ENCODE results near the gene PM20D2.

PM20D2 gene, protein sequence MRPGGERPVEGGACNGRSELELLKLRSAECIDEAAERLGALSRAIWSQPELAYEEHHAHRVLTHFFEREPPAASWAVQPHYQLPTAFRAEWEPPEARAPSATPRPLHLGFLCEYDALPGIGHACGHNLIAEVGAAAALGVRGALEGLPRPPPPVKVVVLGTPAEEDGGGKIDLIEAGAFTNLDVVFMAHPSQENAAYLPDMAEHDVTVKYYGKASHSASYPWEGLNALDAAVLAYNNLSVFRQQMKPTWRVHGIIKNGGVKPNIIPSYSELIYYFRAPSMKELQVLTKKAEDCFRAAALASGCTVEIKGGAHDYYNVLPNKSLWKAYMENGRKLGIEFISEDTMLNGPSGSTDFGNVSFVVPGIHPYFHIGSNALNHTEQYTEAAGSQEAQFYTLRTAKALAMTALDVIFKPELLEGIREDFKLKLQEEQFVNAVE

DNA sequence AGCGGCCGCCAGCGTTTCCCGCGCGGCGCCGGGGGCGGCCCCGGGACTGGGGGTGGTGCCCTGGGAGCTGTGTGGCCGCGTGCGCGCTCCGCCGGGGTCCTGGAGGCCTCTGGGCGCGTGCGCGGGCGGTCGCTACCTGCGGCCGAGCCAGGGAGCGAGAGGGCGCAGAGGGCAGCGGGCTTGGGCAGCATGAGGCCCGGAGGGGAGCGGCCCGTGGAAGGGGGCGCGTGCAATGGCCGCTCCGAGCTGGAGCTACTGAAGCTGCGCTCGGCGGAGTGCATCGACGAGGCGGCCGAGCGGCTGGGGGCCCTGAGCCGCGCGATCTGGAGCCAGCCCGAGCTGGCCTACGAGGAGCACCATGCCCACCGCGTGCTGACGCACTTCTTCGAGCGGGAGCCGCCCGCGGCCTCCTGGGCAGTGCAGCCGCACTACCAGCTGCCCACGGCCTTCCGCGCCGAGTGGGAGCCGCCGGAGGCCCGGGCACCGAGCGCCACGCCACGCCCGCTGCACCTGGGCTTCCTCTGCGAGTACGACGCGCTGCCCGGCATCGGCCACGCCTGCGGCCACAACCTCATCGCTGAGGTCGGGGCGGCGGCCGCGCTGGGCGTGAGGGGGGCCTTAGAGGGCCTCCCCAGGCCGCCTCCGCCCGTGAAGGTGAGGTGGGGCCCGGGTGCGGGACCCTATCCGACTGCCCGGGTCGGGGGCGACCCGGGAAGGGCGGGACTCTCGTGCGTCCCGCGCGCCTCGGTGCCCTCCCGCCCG, at the start of gene PM20D2:
Gene PM20D2 (plus strand): TSS at position 100 of the 762 bp plus-strand sequence. CDS start 90 bp downstream, at position 190.
- Histone ChIP-seq H3K27ac (ENCODE audit: low read depth, low read length) (peak within 1 kb of the TSS; percentile 11), H3K9me3 (ENCODE audit: control insufficient read depth in 5 of 5, low read length in 5 of 5) (no peaks in the 10 kb centered on the region), H3K9ac (ENCODE audit: low read length in 5 of 5) (peak within 1 kb of the TSS; percentile 59 to 78 (median 70)), H3K27me3 (ENCODE audit: control insufficient read depth in 5 of 5, insufficient read depth in 4 of 5, low read length in 5 of 5) (no peaks in the 10 kb centered on the region), H3K4me3 (ENCODE audit: low read depth in 1 of 5, low read length in 5 of 5) (peak within 1 kb of the TSS; percentile 78 to 93 (median 86)), H3K36me3 (ENCODE audit: control insufficient read depth in 5 of 5, insufficient read depth in 5 of 5, low read length in 5 of 5) (no peaks in the 10 kb centered on the region), H3K4me1 (ENCODE audit: control insufficient read depth in 5 of 5, insufficient read depth in 5 of 5, low read length in 5 of 5) (peaks cover 0 to 23% (median 17%) of the 10 kb centered on the region in 5 donors)

- Histone ChIP-seq H3K27me3 (ENCODE audit: control insufficient read depth in 5 of 5, insufficient read depth in 4 of 5, low read length in 5 of 5) (no peaks in the 10 kb centered on the region), H3K36me3 (ENCODE audit: control insufficient read depth in 5 of 5, insufficient read depth in 5 of 5, low read length in 5 of 5) (no peaks in the 10 kb centered on the region), H3K27ac (ENCODE audit: low read depth, low read length) (no peak overlapping the region), H3K4me3 (ENCODE audit: low read depth in 1 of 5, low read length in 5 of 5) (no peak overlapping the region), H3K4me1 (ENCODE audit: control insufficient read depth in 5 of 5, insufficient read depth in 5 of 5, low read length in 5 of 5) (no peaks in the 10 kb centered on the region), H3K9ac (ENCODE audit: low read length in 5 of 5) (no peak overlapping the region), H3K9me3 (ENCODE audit: control insufficient read depth in 5 of 5, low read length in 5 of 5) (no peaks in the 10 kb centered on the region)
Observed at GRCh38 chr6:89098461-89098860, 47.4 kb upstream of the PM20D2 start.

- H3K9me3 ChIP-seq (ENCODE audit: control insufficient read depth in 5 of 5, low read length in 5 of 5): no peaks in the 10 kb centered on the region
- no peak overlapping the region for H3K27ac ChIP-seq (ENCODE audit: low read depth, low read length)
- H3K4me1 ChIP-seq (ENCODE audit: control insufficient read depth in 5 of 5, insufficient read depth in 5 of 5, low read length in 5 of 5): no peaks in the 10 kb centered on the region
- H3K4me3 ChIP-seq (ENCODE audit: low read depth in 1 of 5, low read length in 5 of 5): no peak overlapping the region
- H3K9ac ChIP-seq (ENCODE audit: low read length in 5 of 5): no peak overlapping the region
- H3K27me3 ChIP-seq (ENCODE audit: control insufficient read depth in 5 of 5, insufficient read depth in 4 of 5, low read length in 5 of 5): no peaks in the 10 kb centered on the region
- no peaks in the 10 kb centered on the region for H3K36me3 ChIP-seq (ENCODE audit: control insufficient read depth in 5 of 5, insufficient read depth in 5 of 5, low read length in 5 of 5)
Observed at GRCh38 chr6:89100114-89100513, 45.7 kb upstream of the PM20D2 start.

DNA sequence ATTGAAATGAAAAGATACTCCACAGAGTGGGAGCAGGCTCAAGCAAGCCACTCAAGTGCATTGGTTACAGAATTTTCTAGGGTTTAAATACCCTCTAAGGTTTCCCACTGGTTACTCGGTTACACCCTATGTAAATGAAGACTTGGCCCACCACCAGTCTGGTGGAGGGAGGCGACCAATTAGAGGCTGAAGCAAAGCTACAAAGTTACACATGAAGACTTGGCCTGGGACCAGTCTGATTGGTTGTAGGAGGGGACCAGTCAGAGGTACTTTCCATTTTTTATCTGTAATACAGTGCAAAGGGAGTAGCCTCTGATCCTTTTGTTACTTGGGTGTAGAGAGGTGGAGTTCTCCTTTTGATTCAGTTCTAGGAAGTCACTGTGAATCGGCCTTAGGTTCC, 35.6 kb upstream of the PM20D2 start:
- Histone ChIP-seq H3K36me3 (ENCODE audit: control insufficient read depth in 5 of 5, insufficient read depth in 5 of 5, low read length in 5 of 5) (no peaks in the 10 kb centered on the region), H3K4me1 (ENCODE audit: control insufficient read depth in 5 of 5, insufficient read depth in 5 of 5, low read length in 5 of 5) (no peaks in the 10 kb centered on the region), H3K9me3 (ENCODE audit: control insufficient read depth in 5 of 5, low read length in 5 of 5) (no peaks in the 10 kb centered on the region), H3K4me3 (ENCODE audit: low read depth in 1 of 5, low read length in 5 of 5) (no peak overlapping the region), H3K27me3 (ENCODE audit: control insufficient read depth in 5 of 5, insufficient read depth in 4 of 5, low read length in 5 of 5) (no peaks in the 10 kb centered on the region), H3K9ac (ENCODE audit: low read length in 5 of 5) (no peak overlapping the region), H3K27ac (ENCODE audit: low read depth, low read length) (no peak overlapping the region)

- Histone ChIP-seq H3K4me1 (ENCODE audit: control insufficient read depth in 5 of 5, insufficient read depth in 5 of 5, low read length in 5 of 5) (peaks cover 0 to 3% (median 2%) of the 10 kb centered on the region in 5 donors), H3K27me3 (ENCODE audit: control insufficient read depth in 5 of 5, insufficient read depth in 4 of 5, low read length in 5 of 5) (no peaks in the 10 kb centered on the region), H3K9ac (ENCODE audit: low read length in 5 of 5) (no peak overlapping the region), H3K27ac (ENCODE audit: low read depth, low read length) (no peak overlapping the region), H3K4me3 (ENCODE audit: low read depth in 1 of 5, low read length in 5 of 5) (no peak overlapping the region), H3K9me3 (ENCODE audit: control insufficient read depth in 5 of 5, low read length in 5 of 5) (no peaks in the 10 kb centered on the region), H3K36me3 (ENCODE audit: control insufficient read depth in 5 of 5, insufficient read depth in 5 of 5, low read length in 5 of 5) (no peaks in the 10 kb centered on the region)
Observed at GRCh38 chr6:89111933-89112332, 33.9 kb upstream of the PM20D2 start.

DNA sequence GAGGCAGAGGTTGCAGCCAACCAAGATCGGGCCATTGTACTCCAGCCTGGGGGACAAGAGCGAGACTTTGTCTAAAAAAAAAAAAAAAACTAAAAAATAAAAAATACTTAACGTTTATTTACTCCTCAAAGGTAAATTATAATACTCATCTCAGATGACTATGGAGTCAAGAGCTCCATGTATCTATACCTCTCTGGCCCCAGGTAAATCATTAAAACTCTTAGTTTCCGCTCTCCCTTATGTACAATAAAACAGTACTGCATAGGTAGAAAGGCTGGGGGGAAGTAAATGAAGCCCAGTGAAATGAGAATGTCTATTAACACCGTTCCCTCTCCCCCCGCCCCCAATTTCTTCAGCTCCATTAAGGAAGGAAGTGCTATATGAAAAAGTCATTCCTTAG, 29.2 kb upstream of the PM20D2 start:
- H3K36me3 ChIP-seq (ENCODE audit: control insufficient read depth in 5 of 5, insufficient read depth in 5 of 5, low read length in 5 of 5): no peaks in the 10 kb centered on the region
- peak overlapping the region in 4 of 5 donors; percentile 64 to 80 (median 70) for H3K4me3 ChIP-seq (ENCODE audit: low read depth in 1 of 5, low read length in 5 of 5)
- no peak overlapping the region for H3K27ac ChIP-seq (ENCODE audit: low read depth, low read length)
- no peaks in the 10 kb centered on the region for H3K27me3 ChIP-seq (ENCODE audit: control insufficient read depth in 5 of 5, insufficient read depth in 4 of 5, low read length in 5 of 5)
- H3K9ac ChIP-seq (ENCODE audit: low read length in 5 of 5): peak overlapping the region in 1 of 5 donors; percentile 47
- no peaks in the 10 kb centered on the region for H3K9me3 ChIP-seq (ENCODE audit: control insufficient read depth in 5 of 5, low read length in 5 of 5)
- peaks cover 0 to 15% (median 7%) of the 10 kb centered on the region in 5 donors for H3K4me1 ChIP-seq (ENCODE audit: control insufficient read depth in 5 of 5, insufficient read depth in 5 of 5, low read length in 5 of 5)

DNA sequence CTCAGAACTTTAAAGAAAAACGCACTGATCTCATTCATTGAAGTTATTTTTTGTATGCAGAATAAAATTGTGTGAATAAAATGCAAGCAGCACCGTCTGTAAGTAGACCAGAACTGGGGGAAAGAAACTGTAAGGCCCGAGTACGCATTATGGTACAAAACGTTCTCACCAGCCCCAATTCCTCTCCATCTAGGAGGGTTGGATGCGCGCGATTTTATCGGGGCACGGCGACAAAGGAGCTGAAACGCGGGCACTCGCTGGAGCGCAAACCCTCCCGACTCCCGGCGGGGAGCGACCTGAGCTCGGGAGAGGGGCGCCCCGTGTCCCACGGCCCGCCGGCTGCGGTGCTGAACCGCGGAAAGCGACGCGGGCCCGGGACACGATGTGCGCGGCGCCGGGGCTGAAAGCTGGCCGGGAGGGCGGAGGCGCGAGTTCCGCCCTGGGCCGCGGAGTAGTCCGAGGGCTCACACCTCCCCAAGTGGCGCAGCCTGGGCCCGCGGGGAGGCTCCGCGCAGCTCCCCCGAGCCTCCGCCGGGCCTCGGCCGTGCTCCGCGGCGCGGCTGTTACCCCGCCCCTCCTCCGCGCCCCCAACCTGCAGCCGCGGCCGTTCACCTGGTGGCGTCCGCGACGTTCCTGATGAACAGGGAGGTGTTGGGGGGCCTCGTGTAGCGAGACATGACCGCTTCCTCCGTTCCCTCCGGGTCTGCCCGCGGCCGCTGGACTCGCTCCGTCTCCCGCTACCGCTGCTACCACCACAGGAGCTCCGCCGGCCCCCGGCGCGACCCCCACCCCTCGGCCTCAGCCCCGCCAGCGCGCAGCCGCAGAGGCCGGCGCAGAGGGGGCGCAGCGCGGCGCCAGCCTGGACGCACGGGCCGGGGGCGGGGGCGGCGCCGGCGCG, 28.4 kb upstream of the PM20D2 start, which contains the start of gene SRSF12:
Gene SRSF12 (minus strand): TSS at position 861 of the 898 bp plus-strand sequence. CDS start 184 bp downstream, at position 677.
- Histone ChIP-seq H3K4me1 (ENCODE audit: control insufficient read depth in 5 of 5, insufficient read depth in 5 of 5, low read length in 5 of 5) (peaks cover 0 to 15% (median 7%) of the 10 kb centered on the region in 5 donors), H3K9me3 (ENCODE audit: control insufficient read depth in 5 of 5, low read length in 5 of 5) (no peaks in the 10 kb centered on the region), H3K27ac (ENCODE audit: low read depth, low read length) (no peak within 1 kb of the TSS), H3K4me3 (ENCODE audit: low read depth in 1 of 5, low read length in 5 of 5) (peak within 1 kb of the TSS; percentile 64 to 80 (median 71)), H3K9ac (ENCODE audit: low read length in 5 of 5) (peak within 1 kb of the TSS in 4 of 5 donors; percentile 40 to 80 (median 56)), H3K27me3 (ENCODE audit: control insufficient read depth in 5 of 5, insufficient read depth in 4 of 5, low read length in 5 of 5) (no peaks in the 10 kb centered on the region), H3K36me3 (ENCODE audit: control insufficient read depth in 5 of 5, insufficient read depth in 5 of 5, low read length in 5 of 5) (no peaks in the 10 kb centered on the region)

GRCh38 chr6:89118931-89119330, 26.9 kb upstream of the PM20D2 start:
- Histone ChIP-seq H3K27ac (ENCODE audit: low read depth, low read length) (no peak overlapping the region), H3K9me3 (ENCODE audit: control insufficient read depth in 5 of 5, low read length in 5 of 5) (no peaks in the 10 kb centered on the region), H3K36me3 (ENCODE audit: control insufficient read depth in 5 of 5, insufficient read depth in 5 of 5, low read length in 5 of 5) (no peaks in the 10 kb centered on the region), H3K4me3 (ENCODE audit: low read depth in 1 of 5, low read length in 5 of 5) (no peak overlapping the region), H3K4me1 (ENCODE audit: control insufficient read depth in 5 of 5, insufficient read depth in 5 of 5, low read length in 5 of 5) (peaks cover 0 to 15% (median 7%) of the 10 kb centered on the region in 5 donors), H3K9ac (ENCODE audit: low read length in 5 of 5) (no peak overlapping the region), H3K27me3 (ENCODE audit: control insufficient read depth in 5 of 5, insufficient read depth in 4 of 5, low read length in 5 of 5) (no peaks in the 10 kb centered on the region)

- Histone ChIP-seq H3K4me1 (ENCODE audit: control insufficient read depth in 5 of 5, insufficient read depth in 5 of 5, low read length in 5 of 5) (peaks cover 0 to 15% (median 7%) of the 10 kb centered on the region in 5 donors), H3K9me3 (ENCODE audit: control insufficient read depth in 5 of 5, low read length in 5 of 5) (no peaks in the 10 kb centered on the region), H3K4me3 (ENCODE audit: low read depth in 1 of 5, low read length in 5 of 5) (no peak overlapping the region), H3K36me3 (ENCODE audit: control insufficient read depth in 5 of 5, insufficient read depth in 5 of 5, low read length in 5 of 5) (no peaks in the 10 kb centered on the region), H3K27me3 (ENCODE audit: control insufficient read depth in 5 of 5, insufficient read depth in 4 of 5, low read length in 5 of 5) (no peaks in the 10 kb centered on the region), H3K27ac (ENCODE audit: low read depth, low read length) (no peak overlapping the region), H3K9ac (ENCODE audit: low read length in 5 of 5) (no peak overlapping the region)
Observed at GRCh38 chr6:89120371-89120770, 25.5 kb upstream of the PM20D2 start.

Measured in subcutaneous abdominal adipose tissue (tissue), 5 donors.